Vagina (tissue), 2 donors: Measurements from ENCODE around the gene RANGAP1.

ENCODE experiments used
- POLR2A ChIP-seq, 2 donors: fragments of 450-650 bp; IDR thresholded peaks; one replicate each; pipeline ENCODE4 v1.6.1; 2017; ENCODE audit warnings: antibody characterized with exemption in 2 of 2, mild to moderate bottlenecking in 2 of 2, moderate library complexity in 2 of 2
- POLR2AphosphoS5 ChIP-seq, 2 donors: sonication (generic); formaldehyde crosslinking; IDR thresholded peaks; one replicate each; pipeline ENCODE4 v1.9.0; 2017; ENCODE audit warnings: antibody characterized with exemption in 2 of 2, mild to moderate bottlenecking in 2 of 2, low read depth in 1 of 2; ENCODE audit not compliant: insufficient read depth in 1 of 2
- TF ChIP-seq, protein P1 (sequence below), 3 experiments: fragments of 450-650 bp in 2 of 3; fragments of 200-600 bp in 1 of 3; sonication (generic) in 1 of 3; IDR thresholded peaks; one replicate each; pipeline ENCODE4 v1.5.1; 2017 to 2019; ENCODE audit warnings: antibody characterized with exemption in 3 of 3, mild to moderate bottlenecking in 2 of 3, moderate library complexity in 2 of 3

DNA sequence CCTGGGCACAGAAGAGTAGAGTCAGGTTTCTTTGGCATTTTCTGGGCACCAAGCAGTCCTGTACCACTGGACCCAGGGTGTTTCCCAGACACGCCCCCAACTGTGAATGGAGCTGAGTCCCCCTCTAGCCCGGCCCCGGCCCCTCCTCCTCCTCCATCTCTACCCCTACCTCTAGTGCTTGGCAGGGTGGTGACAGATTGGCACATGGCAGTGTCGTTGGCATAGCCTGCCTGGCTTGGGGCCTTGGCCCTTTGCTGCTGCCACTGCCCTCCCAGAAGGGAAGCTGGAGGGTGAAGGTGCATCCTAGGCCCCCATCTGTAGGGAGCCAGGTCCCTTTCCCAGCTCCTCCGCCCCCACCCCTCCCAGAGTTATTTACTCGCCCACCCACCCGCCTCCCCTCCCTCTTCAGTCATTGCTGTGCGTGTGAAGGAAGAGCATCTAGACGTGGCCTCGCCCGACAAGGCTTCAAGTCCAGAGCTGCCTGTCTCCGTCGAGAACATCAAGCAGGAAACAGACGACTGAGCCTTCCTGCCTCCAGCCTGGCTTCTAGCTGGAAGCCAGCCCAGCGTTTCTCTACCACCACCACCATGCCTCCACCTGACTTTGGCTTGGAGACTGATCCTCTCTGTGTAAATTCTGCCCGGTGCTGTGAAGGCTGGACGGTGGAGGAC is 56.1 kb downstream of the RANGAP1 start:
- no peak for TF ChIP-seq POLR2A (IDR thresholded peaks at IDR 0.05)
- TF ChIP-seq, protein P1, sequence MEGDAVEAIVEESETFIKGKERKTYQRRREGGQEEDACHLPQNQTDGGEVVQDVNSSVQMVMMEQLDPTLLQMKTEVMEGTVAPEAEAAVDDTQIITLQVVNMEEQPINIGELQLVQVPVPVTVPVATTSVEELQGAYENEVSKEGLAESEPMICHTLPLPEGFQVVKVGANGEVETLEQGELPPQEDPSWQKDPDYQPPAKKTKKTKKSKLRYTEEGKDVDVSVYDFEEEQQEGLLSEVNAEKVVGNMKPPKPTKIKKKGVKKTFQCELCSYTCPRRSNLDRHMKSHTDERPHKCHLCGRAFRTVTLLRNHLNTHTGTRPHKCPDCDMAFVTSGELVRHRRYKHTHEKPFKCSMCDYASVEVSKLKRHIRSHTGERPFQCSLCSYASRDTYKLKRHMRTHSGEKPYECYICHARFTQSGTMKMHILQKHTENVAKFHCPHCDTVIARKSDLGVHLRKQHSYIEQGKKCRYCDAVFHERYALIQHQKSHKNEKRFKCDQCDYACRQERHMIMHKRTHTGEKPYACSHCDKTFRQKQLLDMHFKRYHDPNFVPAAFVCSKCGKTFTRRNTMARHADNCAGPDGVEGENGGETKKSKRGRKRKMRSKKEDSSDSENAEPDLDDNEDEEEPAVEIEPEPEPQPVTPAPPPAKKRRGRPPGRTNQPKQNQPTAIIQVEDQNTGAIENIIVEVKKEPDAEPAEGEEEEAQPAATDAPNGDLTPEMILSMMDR (IDR thresholded peaks at IDR 0.05), result no peak
- TF ChIP-seq POLR2AphosphoS5 (IDR thresholded peaks at IDR 0.05; ENCODE audit: insufficient read depth in 1 of 2, low read depth in 1 of 2), result no peak
